ENCODE data around the gene MMRN1.
"Not testable (repeated sequence)": the region's sequence is repeated elsewhere in the genome, so short reads cannot be mapped to it uniquely, and the experiment has no call there.

MMRN1 gene

GRCh38 chr4:89901808-89902431, 7.3 kb downstream of the MMRN1 start:
- not testable (repeated sequence) for H3K27me3 Mint-ChIP-seq (ENCODE audit: low read depth, poor library complexity); H3K36me3 Mint-ChIP-seq (ENCODE audit: low read depth); H3K27ac Mint-ChIP-seq; H3K4me3 Mint-ChIP-seq; H3K9me3 Mint-ChIP-seq
- DNase-seq = peak; percentile 56
- peaks cover 39% of the 10 kb centered on the region for H3K4me1 Mint-ChIP-seq
- peak; percentile 66 for TF ChIP-seq CTCF (IDR thresholded peaks at IDR 0.05)

- no peaks in the 10 kb centered on the region for H3K36me3 Mint-ChIP-seq (ENCODE audit: low read depth)
- H3K4me1 Mint-ChIP-seq = peaks cover 48% of the 10 kb centered on the region
- H3K27ac Mint-ChIP-seq = no peak overlapping the region
- no peaks in the 10 kb centered on the region for H3K27me3 Mint-ChIP-seq (ENCODE audit: low read depth, poor library complexity)
- no peak for DNase-seq
- no peak for TF ChIP-seq CTCF (IDR thresholded peaks at IDR 0.05)
- H3K9me3 Mint-ChIP-seq = no peaks in the 10 kb centered on the region
- H3K4me3 Mint-ChIP-seq = no peak overlapping the region
Measured at GRCh38 chr4:89904524-89904923, 9.9 kb downstream of the MMRN1 start.

- no peak overlapping the region for H3K4me3 Mint-ChIP-seq
- peak overlapping the region; percentile 78 for H3K27ac Mint-ChIP-seq
- peaks cover 48% of the 10 kb centered on the region for H3K4me1 Mint-ChIP-seq
- H3K27me3 Mint-ChIP-seq (ENCODE audit: low read depth, poor library complexity) = no peaks in the 10 kb centered on the region
- TF ChIP-seq CTCF (IDR thresholded peaks at IDR 0.05) = no peak
- H3K36me3 Mint-ChIP-seq (ENCODE audit: low read depth) = no peaks in the 10 kb centered on the region
- H3K9me3 Mint-ChIP-seq = no peaks in the 10 kb centered on the region
- no peak for DNase-seq
Measured at GRCh38 chr4:89906316-89906715, 11.7 kb downstream of the MMRN1 start.

GRCh38 chr4:89906777-89907521, 12.3 kb downstream of the MMRN1 start:
- Mint-ChIP-seq H3K4me3 (no peak overlapping the region), H3K9me3 (no peaks in the 10 kb centered on the region), H3K27ac (peak overlapping the region; percentile 31), H3K36me3 (ENCODE audit: low read depth) (no peaks in the 10 kb centered on the region), H3K4me1 (peaks cover 45% of the 10 kb centered on the region), H3K27me3 (ENCODE audit: low read depth, poor library complexity) (no peaks in the 10 kb centered on the region)
- TF ChIP-seq CTCF (IDR thresholded peaks at IDR 0.05) = no peak
- DNase-seq = no peak

GRCh38 chr4:89909889-89910288, 15.2 kb downstream of the MMRN1 start:
- peaks cover 28% of the 10 kb centered on the region for H3K4me1 Mint-ChIP-seq
- no peak overlapping the region for H3K4me3 Mint-ChIP-seq

More at GRCh38 chr4:89909889-89910288, 15.2 kb downstream of the MMRN1 start:
- H3K9me3 Mint-ChIP-seq = no peaks in the 10 kb centered on the region
- TF ChIP-seq CTCF (IDR thresholded peaks at IDR 0.05) = no peak
- no peaks in the 10 kb centered on the region for H3K36me3 Mint-ChIP-seq (ENCODE audit: low read depth)
- DNase-seq = no peak
- no peak overlapping the region for H3K27ac Mint-ChIP-seq
- peaks cover 5% of the 10 kb centered on the region for H3K27me3 Mint-ChIP-seq (ENCODE audit: low read depth, poor library complexity)
